ENCODE data around the gene NOS3.
A peak's percentile ranks its signal among the peaks of the same experiment; 100 is the strongest.

NOS3 gene

GRCh38 chr7:151018421-151019129, 27.8 kb downstream of the NOS3 start:
- no peaks in the 10 kb centered on the region for H3K9me3 ChIP-seq (ENCODE audit: severe bottlenecking)
- TF ChIP-seq CTCF (IDR thresholded peaks at IDR 0.05; ENCODE audit: low read depth, low read length), result no peak
- no peaks in the 10 kb centered on the region for H3K36me3 ChIP-seq
- H3K27me3 ChIP-seq (ENCODE audit: insufficient read depth, low read depth, severe bottlenecking), result no peaks in the 10 kb centered on the region
- DNase-seq, result no peak
- peak overlapping the region; percentile 55 for H3K4me3 ChIP-seq (ENCODE audit: low read depth, low read length)
- H3K27ac ChIP-seq, result peak overlapping the region; percentile 45

GRCh38 chr7:151019130-151019447, 28.3 kb downstream of the NOS3 start:
- no peak for TF ChIP-seq CTCF (IDR thresholded peaks at IDR 0.05; ENCODE audit: low read depth, low read length)
- H3K27ac ChIP-seq, result no peak overlapping the region
- H3K36me3 ChIP-seq, result no peaks in the 10 kb centered on the region
- H3K4me3 ChIP-seq (ENCODE audit: low read depth, low read length), result no peak overlapping the region
- no peak for DNase-seq
- H3K9me3 ChIP-seq (ENCODE audit: severe bottlenecking), result no peaks in the 10 kb centered on the region
- H3K27me3 ChIP-seq (ENCODE audit: insufficient read depth, low read depth, severe bottlenecking), result no peaks in the 10 kb centered on the region

- no peaks in the 10 kb centered on the region for H3K36me3 ChIP-seq
- no peaks in the 10 kb centered on the region for H3K9me3 ChIP-seq (ENCODE audit: severe bottlenecking)
- no peak overlapping the region for H3K27ac ChIP-seq
- H3K27me3 ChIP-seq (ENCODE audit: insufficient read depth, low read depth, severe bottlenecking), result no peaks in the 10 kb centered on the region
- no peak for TF ChIP-seq CTCF (IDR thresholded peaks at IDR 0.05; ENCODE audit: low read depth, low read length)
- DNase-seq, result no peak
- no peak overlapping the region for H3K4me3 ChIP-seq (ENCODE audit: low read depth, low read length)
These were observed 29.4 kb downstream of the NOS3 start for GRCh38 chr7:151020231-151020630.

- Histone ChIP-seq H3K9me3 (ENCODE audit: severe bottlenecking) (no peaks in the 10 kb centered on the region), H3K27ac (no peak overlapping the region), H3K27me3 (ENCODE audit: insufficient read depth, low read depth, severe bottlenecking) (no peaks in the 10 kb centered on the region), H3K36me3 (no peaks in the 10 kb centered on the region), H3K4me3 (ENCODE audit: low read depth, low read length) (no peak overlapping the region)
- no peak for DNase-seq
- TF ChIP-seq CTCF (IDR thresholded peaks at IDR 0.05; ENCODE audit: low read depth, low read length), result no peak
These were observed 32.4 kb downstream of the NOS3 start for GRCh38 chr7:151023232-151023631.

- Histone ChIP-seq H3K4me3 (ENCODE audit: low read depth, low read length) (no peak within 1 kb of the TSS), H3K9me3 (ENCODE audit: severe bottlenecking) (no peaks in the 10 kb centered on the region), H3K36me3 (no peaks in the 10 kb centered on the region), H3K27me3 (ENCODE audit: insufficient read depth, low read depth, severe bottlenecking) (no peaks in the 10 kb centered on the region), H3K27ac (no peak within 1 kb of the TSS)
- no peak for DNase-seq
- no peak for TF ChIP-seq CTCF (IDR thresholded peaks at IDR 0.05; ENCODE audit: low read depth, low read length)
These were observed 33.7 kb downstream of the NOS3 start, which contains the start of gene ATG9B for GRCh38 chr7:151024435-151025056. ATG9B (minus strand) TSS chr7:151024494; CDS start chr7:151024423, 71 bp downstream.
